ENCODE data around the gene ZNF138. TPM values are rescaled to one million over a fixed set of nuclear protein-coding genes. Genes with fewer than 3 reads are reported as not detected.
"Not testable (repeated sequence)": the region's sequence is repeated elsewhere in the genome, so short reads cannot be mapped to it uniquely, and the experiment has no call there.

The ZNF138 gene
- total RNA-seq, 1 experiment from 2014 or later, result 21.4 TPM

DNA sequence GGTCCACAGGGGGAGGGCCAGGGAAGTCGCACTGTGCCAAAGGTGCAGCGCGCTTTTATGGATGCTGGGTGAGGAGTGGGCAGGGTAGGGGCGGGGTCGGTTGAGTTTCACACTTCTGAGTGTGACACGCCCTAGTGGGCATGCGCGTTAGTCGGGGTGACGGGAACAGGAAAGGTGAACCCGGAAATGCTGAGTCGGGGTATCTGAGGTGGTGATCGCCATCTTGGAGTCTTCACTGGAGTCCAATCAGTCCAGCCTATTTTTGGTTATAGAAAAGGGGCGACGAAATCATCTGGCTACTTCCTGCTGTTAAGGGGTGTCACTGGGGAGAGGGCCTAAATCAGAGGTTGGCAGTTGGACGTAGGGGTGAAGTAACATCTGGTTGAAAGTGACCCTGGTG lies 40.8 kb downstream of the ZNF138 start (continued):
- TF ChIP-seq, protein P1, sequence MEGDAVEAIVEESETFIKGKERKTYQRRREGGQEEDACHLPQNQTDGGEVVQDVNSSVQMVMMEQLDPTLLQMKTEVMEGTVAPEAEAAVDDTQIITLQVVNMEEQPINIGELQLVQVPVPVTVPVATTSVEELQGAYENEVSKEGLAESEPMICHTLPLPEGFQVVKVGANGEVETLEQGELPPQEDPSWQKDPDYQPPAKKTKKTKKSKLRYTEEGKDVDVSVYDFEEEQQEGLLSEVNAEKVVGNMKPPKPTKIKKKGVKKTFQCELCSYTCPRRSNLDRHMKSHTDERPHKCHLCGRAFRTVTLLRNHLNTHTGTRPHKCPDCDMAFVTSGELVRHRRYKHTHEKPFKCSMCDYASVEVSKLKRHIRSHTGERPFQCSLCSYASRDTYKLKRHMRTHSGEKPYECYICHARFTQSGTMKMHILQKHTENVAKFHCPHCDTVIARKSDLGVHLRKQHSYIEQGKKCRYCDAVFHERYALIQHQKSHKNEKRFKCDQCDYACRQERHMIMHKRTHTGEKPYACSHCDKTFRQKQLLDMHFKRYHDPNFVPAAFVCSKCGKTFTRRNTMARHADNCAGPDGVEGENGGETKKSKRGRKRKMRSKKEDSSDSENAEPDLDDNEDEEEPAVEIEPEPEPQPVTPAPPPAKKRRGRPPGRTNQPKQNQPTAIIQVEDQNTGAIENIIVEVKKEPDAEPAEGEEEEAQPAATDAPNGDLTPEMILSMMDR (IDR thresholded peaks at IDR 0.05), result no peak
- no peak for TF ChIP-seq OVOL2 (CRISPR knock-in tag; IDR thresholded peaks at IDR 0.05; ENCODE audit: borderline replicate concordance)
- TF ChIP-seq, protein P2, sequence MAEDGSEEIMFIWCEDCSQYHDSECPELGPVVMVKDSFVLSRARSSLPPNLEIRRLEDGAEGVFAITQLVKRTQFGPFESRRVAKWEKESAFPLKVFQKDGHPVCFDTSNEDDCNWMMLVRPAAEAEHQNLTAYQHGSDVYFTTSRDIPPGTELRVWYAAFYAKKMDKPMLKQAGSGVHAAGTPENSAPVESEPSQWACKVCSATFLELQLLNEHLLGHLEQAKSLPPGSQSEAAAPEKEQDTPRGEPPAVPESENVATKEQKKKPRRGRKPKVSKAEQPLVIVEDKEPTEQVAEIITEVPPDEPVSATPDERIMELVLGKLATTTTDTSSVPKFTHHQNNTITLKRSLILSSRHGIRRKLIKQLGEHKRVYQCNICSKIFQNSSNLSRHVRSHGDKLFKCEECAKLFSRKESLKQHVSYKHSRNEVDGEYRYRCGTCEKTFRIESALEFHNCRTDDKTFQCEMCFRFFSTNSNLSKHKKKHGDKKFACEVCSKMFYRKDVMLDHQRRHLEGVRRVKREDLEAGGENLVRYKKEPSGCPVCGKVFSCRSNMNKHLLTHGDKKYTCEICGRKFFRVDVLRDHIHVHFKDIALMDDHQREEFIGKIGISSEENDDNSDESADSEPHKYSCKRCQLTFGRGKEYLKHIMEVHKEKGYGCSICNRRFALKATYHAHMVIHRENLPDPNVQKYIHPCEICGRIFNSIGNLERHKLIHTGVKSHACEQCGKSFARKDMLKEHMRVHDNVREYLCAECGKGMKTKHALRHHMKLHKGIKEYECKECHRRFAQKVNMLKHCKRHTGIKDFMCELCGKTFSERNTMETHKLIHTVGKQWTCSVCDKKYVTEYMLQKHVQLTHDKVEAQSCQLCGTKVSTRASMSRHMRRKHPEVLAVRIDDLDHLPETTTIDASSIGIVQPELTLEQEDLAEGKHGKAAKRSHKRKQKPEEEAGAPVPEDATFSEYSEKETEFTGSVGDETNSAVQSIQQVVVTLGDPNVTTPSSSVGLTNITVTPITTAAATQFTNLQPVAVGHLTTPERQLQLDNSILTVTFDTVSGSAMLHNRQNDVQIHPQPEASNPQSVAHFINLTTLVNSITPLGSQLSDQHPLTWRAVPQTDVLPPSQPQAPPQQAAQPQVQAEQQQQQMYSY (CRISPR knock-in tag; IDR thresholded peaks at IDR 0.05), result no peak

DNA sequence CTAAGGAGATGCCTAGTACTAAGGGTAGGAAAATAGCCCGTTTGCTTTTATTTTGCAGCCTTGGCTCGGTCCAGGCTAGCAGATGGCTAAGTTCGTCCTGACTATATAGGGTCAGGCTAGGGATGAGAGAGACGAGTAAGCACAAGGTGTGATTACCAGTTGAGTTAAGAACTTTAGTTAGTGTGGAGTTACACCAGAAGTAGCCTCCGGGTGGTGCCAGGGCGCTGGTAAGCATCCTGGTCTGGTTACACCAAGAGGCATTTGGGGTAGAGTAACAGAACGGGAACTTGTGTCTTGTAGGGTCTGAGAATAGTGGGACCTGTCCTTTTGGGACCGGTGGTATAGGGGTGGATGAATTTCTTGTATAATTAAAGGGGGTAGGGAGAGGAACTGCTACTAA lies 41.6 kb downstream of the ZNF138 start:
- ATAC-seq; H3K27ac Mint-ChIP-seq; DNase-seq (ENCODE audit: low spot score); H3K4me3 Mint-ChIP-seq; H3K4me1 Mint-ChIP-seq; CTCF ChIA-PET; POLR2A ChIA-PET; H3K27me3 Mint-ChIP-seq (ENCODE audit: low read depth): not testable (repeated sequence)
- H3K9me3 Mint-ChIP-seq, result peaks cover 72% of the 10 kb centered on the region
- H3K36me3 Mint-ChIP-seq, result peaks cover 63% of the 10 kb centered on the region

DNA sequence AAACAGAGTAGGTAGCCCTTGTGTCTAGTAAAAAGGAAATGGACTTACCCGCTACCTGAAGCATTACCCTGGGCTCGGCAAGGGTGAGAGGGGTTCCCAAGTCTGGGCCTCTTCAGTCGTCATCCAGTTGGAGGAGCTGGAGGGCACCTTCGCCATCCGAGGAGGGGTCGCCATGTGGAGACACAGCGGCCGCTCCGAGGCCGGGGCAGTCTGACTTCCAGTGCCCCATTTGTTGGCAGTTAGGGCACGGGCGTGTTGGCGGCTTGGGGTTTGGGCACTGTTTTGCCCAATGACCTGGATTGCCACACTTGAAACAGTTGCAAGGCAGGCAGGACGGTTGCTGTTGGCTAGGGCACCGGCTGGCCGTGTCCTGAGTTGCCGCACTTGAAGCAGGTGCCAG lies 43.8 kb downstream of the ZNF138 start:
- H3K27ac Mint-ChIP-seq; POLR2A ChIA-PET; CTCF ChIA-PET; ATAC-seq; H3K4me1 Mint-ChIP-seq; DNase-seq (ENCODE audit: low spot score); H3K4me3 Mint-ChIP-seq; H3K27me3 Mint-ChIP-seq (ENCODE audit: low read depth): not testable (repeated sequence)
- peaks cover 65% of the 10 kb centered on the region for H3K9me3 Mint-ChIP-seq
- H3K36me3 Mint-ChIP-seq, result peaks cover 45% of the 10 kb centered on the region

DNA sequence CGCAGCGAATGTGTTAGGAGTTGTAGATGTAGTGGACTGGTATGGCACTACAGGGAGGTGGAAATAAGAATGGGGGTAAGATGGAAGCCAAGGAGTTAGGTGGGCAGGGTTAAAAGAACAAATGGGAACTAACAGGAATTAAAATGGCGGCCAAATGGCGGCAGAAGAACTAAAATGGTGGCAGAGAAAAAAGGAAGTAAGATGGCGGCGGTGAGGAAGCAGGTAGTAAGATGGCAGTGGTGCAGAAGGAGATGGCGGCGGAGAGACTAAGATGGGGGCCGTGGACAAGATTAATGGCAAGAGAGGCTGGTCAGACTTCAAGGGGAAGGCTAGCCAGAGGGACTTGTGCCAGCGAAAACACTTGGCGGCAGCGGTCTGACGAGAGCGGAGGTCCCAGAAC lies 44.5 kb downstream of the ZNF138 start:
- Mint-ChIP-seq H3K27ac (no peak overlapping the region), H3K9me3 (peaks cover 67% of the 10 kb centered on the region), H3K4me1 (no peaks in the 10 kb centered on the region), H3K27me3 (ENCODE audit: low read depth) (no peaks in the 10 kb centered on the region; the same call in none of the 2 replicates), H3K4me3 (no peak overlapping the region), H3K36me3 (peaks cover 43% of the 10 kb centered on the region)
- TF ChIP-seq, protein P3, sequence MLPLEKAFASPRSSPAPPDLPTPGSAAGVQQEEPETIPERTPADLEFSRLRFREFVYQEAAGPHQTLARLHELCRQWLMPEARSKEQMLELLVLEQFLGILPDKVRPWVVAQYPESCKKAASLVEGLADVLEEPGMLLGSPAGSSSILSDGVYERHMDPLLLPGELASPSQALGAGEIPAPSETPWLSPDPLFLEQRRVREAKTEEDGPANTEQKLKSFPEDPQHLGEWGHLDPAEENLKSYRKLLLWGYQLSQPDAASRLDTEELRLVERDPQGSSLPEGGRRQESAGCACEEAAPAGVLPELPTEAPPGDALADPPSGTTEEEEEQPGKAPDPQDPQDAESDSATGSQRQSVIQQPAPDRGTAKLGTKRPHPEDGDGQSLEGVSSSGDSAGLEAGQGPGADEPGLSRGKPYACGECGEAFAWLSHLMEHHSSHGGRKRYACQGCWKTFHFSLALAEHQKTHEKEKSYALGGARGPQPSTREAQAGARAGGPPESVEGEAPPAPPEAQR (CRISPR knock-in tag; IDR thresholded peaks at IDR 0.05), result no peak
- TF ChIP-seq, protein P4, sequence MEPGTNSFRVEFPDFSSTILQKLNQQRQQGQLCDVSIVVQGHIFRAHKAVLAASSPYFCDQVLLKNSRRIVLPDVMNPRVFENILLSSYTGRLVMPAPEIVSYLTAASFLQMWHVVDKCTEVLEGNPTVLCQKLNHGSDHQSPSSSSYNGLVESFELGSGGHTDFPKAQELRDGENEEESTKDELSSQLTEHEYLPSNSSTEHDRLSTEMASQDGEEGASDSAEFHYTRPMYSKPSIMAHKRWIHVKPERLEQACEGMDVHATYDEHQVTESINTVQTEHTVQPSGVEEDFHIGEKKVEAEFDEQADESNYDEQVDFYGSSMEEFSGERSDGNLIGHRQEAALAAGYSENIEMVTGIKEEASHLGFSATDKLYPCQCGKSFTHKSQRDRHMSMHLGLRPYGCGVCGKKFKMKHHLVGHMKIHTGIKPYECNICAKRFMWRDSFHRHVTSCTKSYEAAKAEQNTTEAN (CRISPR knock-in tag; IDR thresholded peaks at IDR 0.05), result no peak
- TF ChIP-seq PRRX2 (CRISPR knock-in tag; IDR thresholded peaks at IDR 0.05) (no peak), NFYB (CRISPR knock-in tag; conservative IDR thresholded peaks at IDR 0.05; ENCODE audit: low read depth) (no peak), TEAD1 (CRISPR knock-in tag; IDR thresholded peaks at IDR 0.05) (no peak), NR1H2 (CRISPR knock-in tag; IDR thresholded peaks at IDR 0.05) (no peak), NFE2L1 (CRISPR knock-in tag; IDR thresholded peaks at IDR 0.05) (no peak), ETV6 (CRISPR knock-in tag; IDR thresholded peaks at IDR 0.05) (no peak)
- TF ChIP-seq, protein P5, sequence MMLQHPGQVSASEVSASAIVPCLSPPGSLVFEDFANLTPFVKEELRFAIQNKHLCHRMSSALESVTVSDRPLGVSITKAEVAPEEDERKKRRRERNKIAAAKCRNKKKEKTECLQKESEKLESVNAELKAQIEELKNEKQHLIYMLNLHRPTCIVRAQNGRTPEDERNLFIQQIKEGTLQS (CRISPR knock-in tag; conservative IDR thresholded peaks at IDR 0.05), result no peak
- TF ChIP-seq, protein P6, sequence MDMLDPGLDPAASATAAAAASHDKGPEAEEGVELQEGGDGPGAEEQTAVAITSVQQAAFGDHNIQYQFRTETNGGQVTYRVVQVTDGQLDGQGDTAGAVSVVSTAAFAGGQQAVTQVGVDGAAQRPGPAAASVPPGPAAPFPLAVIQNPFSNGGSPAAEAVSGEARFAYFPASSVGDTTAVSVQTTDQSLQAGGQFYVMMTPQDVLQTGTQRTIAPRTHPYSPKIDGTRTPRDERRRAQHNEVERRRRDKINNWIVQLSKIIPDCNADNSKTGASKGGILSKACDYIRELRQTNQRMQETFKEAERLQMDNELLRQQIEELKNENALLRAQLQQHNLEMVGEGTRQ (CRISPR knock-in tag; IDR thresholded peaks at IDR 0.05), result no peak
- TF ChIP-seq, protein P7, sequence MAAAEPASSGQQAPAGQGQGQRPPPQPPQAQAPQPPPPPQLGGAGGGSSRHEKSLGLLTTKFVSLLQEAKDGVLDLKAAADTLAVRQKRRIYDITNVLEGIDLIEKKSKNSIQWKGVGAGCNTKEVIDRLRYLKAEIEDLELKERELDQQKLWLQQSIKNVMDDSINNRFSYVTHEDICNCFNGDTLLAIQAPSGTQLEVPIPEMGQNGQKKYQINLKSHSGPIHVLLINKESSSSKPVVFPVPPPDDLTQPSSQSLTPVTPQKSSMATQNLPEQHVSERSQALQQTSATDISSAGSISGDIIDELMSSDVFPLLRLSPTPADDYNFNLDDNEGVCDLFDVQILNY (CRISPR knock-in tag; IDR thresholded peaks at IDR 0.05), result no peak
- TF ChIP-seq, protein P8, sequence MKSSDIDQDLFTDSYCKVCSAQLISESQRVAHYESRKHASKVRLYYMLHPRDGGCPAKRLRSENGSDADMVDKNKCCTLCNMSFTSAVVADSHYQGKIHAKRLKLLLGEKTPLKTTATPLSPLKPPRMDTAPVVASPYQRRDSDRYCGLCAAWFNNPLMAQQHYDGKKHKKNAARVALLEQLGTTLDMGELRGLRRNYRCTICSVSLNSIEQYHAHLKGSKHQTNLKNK (CRISPR knock-in tag; IDR thresholded peaks at IDR 0.05), result no peak
- TF ChIP-seq, protein P9, sequence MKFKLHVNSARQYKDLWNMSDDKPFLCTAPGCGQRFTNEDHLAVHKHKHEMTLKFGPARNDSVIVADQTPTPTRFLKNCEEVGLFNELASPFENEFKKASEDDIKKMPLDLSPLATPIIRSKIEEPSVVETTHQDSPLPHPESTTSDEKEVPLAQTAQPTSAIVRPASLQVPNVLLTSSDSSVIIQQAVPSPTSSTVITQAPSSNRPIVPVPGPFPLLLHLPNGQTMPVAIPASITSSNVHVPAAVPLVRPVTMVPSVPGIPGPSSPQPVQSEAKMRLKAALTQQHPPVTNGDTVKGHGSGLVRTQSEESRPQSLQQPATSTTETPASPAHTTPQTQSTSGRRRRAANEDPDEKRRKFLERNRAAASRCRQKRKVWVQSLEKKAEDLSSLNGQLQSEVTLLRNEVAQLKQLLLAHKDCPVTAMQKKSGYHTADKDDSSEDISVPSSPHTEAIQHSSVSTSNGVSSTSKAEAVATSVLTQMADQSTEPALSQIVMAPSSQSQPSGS (CRISPR knock-in tag; IDR thresholded peaks at IDR 0.05; ENCODE audit: borderline replicate concordance, low read depth), result no peak
- TF ChIP-seq, protein P10, sequence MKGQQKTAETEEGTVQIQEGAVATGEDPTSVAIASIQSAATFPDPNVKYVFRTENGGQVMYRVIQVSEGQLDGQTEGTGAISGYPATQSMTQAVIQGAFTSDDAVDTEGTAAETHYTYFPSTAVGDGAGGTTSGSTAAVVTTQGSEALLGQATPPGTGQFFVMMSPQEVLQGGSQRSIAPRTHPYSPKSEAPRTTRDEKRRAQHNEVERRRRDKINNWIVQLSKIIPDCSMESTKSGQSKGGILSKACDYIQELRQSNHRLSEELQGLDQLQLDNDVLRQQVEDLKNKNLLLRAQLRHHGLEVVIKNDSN (CRISPR knock-in tag; IDR thresholded peaks at IDR 0.05), result no peak
- ChIA-PET CTCF (no interaction called here), POLR2A (no interaction called here)
- ATAC-seq (no peak), DNase-seq (ENCODE audit: low spot score) (no peak)
